ENCODE measurements around the gene DOK6.
"Not testable (repeated sequence)": the region's sequence is repeated elsewhere in the genome, so short reads cannot be mapped to it uniquely, and the experiment has no call there.

DOK6 gene

DNA sequence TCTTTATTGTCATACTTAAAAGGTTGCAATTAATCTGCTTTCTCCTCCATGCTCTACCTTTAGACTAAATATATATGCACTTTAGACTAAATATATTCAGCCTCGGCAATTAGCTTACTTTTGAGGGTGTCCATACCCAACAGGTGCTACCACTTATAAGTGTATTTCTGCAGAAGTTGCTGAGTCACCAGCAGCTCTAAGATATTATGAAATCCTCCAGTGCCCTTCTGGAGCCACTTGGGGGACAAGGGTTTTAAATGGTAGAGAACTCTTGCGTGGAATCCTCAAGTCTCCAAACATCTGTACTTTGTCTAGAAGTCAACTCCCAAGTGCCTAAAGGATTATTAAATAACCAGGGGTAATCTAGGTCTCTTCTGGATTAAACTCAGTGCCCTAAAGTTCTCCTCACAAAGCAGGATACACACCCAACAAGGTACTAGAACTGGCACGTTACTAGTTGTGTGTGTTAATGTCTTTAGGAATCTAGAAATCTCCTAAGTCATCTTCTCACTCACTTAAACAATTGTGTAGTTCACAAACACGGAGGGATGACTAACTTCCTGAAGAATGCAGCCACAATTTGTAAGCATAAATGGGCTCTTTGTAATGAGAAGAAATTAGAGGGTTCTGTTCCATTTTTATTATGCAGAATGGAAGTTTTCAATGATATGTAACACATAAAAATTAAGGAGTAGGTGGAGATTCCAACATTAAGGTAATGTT, 387.3 kb downstream of the DOK6 start:
- in situ Hi-C loops (cut with HindIII; ENCODE audit: low sequenced_read_pairs) = no loop called here

GRCh38 chr18:69789794-69790193, 389.1 kb downstream of the DOK6 start:
- in situ Hi-C loops (cut with HindIII; ENCODE audit: low sequenced_read_pairs) = no loop called here

- in situ Hi-C loops (cut with HindIII; ENCODE audit: low sequenced_read_pairs) = no loop called here
These were observed 390.0 kb downstream of the DOK6 start for GRCh38 chr18:69790649-69791048.

DNA sequence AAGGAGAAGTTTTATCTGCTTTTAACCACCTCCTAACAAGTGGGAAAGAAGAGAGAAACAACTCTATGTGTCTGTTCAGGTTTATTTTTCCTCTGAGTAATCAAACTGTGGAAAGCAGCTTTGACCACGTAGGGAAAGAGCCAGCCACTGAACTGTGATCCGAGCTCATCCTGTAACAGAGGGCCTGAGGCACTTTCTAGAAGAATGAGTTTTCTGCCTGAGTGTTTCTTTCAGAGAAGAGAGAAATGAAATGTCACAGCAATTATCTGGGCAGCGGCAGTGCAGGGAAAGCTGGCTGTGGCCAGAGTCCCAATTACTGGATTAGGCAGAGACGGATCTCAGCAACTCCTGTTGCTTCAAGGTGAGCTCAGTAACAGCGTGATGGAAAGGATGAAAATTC, 395.1 kb downstream of the DOK6 start:
- in situ Hi-C loops (cut with HindIII; ENCODE audit: low sequenced_read_pairs) = no loop called here

DNA sequence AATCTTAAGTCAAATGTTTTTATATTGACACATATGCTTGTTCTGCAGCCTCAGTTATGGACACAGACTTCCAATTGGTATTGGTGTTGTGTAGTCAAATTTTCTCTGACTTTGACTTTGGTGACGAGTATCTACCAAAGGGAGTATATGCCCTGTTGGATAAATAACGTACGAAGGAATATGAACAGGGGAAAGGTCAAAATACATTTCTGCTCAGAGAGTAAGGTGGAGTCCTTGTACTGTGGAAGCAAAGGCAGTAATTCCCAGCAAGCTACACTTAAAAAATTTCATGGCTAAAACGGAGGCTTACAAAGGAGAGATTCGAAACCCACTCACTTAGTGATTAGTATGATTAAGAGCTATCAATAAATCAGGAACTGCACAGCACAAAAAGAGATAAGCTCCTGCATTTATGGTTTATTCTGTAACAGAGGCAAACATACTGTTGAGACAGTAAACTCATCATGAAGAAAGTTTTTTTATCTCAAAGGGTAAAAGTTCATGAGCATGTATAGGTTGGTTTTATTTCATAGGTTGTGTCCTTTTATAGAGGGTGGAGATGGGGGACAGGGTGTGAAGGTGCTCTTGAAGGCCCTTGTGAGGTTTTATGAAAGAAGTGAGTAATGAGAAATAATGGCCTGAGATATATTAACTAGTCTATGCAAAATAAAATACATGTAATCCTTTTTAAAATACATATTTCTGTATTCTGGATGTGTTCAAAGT, 404.3 kb downstream of the DOK6 start:
- in situ Hi-C loops (cut with HindIII; ENCODE audit: low sequenced_read_pairs) = no loop called here

DNA sequence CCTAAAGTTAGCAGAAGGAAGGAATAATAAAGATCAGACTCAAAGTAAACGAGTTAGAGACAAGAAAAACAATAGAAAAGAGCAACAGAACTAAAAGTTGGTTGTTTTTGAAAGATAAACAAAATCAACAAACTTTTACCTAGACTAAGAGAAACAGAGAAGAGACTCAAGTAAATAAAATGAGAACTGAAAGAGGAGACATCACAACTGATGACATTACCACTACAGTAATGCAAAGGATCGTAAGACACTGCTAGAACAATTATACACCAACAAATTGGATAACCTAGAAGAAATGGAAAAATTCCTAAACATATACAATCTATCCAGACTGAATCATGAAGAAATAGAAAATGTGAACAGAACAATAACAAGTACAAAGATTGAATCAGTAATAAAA, 407.7 kb downstream of the DOK6 start:
- in situ Hi-C loops (cut with HindIII; ENCODE audit: low sequenced_read_pairs) = no loop called here

DNA sequence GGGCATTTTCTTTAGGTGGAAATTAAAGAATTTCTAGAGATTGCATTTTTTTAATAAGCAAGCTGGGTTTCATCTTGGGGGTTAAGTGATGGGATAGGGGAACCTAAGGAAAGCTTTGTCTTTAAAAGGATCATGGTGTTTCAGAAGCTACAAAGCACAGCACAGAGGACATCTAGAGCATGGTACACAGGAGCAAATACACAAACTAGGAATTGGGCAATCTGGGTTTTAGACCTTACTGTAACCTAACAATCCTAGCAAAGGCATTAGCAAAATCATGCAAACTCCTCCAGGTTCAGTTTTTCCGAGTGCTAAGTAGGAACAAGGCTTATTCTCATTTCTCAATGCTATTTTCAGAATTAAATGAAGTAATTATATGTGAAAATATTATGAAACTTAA, 412.9 kb downstream of the DOK6 start:
- in situ Hi-C loops (cut with HindIII; ENCODE audit: low sequenced_read_pairs) = no loop called here

GRCh38 chr18:69814861-69815385, 414.2 kb downstream of the DOK6 start:
- in situ Hi-C loops (cut with HindIII; ENCODE audit: low sequenced_read_pairs) = no loop called here

DNA sequence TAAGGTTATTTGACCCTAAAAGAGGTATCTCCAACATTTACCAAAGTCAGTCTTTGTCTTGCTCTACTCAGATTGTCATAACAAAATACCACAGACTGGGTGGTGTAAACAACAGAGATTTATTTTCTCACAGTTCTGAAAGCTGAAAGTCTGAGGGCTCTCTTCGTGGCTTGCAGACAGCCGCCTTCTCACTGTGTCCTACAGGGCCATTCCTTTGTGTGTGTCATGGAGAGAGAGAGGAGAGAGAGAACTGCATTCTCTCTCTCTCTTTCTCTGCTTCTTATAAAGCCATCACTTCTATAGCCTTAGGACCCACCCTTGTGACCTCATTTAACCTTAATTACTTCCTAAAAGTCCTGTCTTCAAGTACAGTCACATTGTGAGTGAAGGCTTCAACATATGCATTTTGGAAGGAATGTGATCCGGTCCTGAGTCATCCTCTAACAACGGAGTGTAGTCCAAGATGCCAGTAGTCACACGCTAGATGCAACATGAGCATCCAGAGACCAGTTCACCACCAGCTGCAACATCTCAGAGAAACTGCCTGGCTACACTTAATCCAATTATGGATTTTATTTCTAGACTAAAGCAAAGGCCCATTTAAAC, 416.8 kb downstream of the DOK6 start:
- in situ Hi-C loops (cut with HindIII; ENCODE audit: low sequenced_read_pairs) = no loop called here

GRCh38 chr18:69819460-69819859, 418.8 kb downstream of the DOK6 start:
- in situ Hi-C loops (cut with HindIII; ENCODE audit: low sequenced_read_pairs) = no loop called here

GRCh38 chr18:69820538-69820937, 419.9 kb downstream of the DOK6 start:
- in situ Hi-C loops (cut with HindIII; ENCODE audit: low sequenced_read_pairs) = no loop called here

- in situ Hi-C loops (cut with HindIII; ENCODE audit: low sequenced_read_pairs) = no loop called here
These were observed 429.5 kb downstream of the DOK6 start for GRCh38 chr18:69830189-69830588.

GRCh38 chr18:69834980-69835379, 434.3 kb downstream of the DOK6 start:
- in situ Hi-C loops (cut with HindIII; ENCODE audit: low sequenced_read_pairs) = not testable (repeated sequence)

DNA sequence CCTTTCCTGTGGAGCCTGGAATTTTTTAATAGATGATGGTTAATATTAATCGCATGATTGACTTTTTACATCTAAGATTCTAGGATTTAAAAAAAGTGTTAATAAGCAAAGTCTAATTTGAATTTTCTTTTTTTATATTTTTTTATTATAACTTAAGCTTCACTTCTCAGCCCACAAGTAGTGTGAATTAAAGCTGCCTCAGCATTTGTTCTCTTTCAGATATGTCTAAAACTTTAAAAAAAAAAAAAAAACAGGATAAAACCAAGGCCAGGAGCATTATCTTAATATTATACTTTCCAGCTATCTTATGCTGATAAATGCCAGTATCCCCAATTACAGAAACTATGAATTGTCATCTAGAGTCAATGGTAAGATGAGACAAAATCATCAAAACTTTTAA, 437.3 kb downstream of the DOK6 start:
- in situ Hi-C loops (cut with HindIII; ENCODE audit: low sequenced_read_pairs) = no loop called here

DNA sequence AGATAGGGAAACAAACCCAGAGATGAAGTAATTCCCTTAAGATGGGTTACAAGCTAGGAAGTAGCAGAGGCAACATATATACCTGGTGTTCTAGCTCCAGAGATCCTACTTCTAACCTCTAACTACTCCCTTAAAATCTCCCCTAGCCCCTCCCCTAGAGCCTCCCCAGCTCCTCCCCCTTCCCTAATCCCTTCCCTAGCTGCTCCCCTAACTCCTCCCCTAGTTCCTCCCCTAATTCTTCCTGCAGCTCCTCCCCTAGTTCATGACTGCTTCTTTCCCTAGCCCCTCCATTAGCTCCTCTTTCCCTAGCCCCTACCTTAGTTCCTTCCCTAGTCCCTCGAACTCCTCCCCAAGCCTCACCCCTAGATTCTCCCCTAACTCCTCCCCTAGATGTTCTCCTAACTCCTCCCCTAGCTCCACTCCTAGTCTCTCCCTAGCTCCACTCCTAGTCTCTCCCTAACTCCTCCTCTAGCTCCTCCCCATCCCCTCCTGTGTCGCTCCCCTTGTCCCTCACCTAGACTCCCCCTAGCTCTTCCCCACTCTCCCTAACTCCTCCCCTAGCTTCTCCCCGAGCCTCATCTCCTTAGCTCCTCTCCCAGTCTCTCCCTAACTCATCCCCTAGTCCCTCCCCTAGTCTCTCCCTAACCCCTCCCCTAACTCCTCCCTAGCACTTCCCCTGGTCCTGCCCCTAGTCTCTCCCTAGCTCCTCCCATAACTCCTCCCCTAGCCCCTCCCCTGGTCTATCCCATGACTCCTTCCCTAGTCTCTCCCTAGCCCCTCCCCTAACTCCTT, 438.1 kb downstream of the DOK6 start:
- in situ Hi-C loops (cut with HindIII; ENCODE audit: low sequenced_read_pairs) = no loop called here

DNA sequence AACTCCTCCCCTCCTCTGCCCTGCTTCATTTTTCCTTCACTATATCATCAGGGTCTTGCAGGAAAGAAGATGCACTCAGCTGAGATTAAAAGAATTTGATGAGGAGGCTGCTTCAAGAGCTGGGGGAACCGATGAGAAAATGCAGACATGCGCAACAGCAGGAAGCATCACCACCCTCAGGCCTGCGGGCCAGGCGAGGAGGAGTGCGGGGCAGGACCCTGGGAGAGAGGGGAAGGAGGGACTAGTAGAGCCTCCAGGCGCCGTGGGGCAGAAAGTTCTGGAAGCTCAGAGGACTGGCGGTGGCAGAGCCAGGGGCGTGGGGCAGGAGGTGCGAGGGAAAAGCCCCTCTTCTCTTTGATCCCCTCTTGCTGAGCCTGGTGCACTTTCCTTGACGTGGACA, 438.8 kb downstream of the DOK6 start:
- in situ Hi-C loops (cut with HindIII; ENCODE audit: low sequenced_read_pairs) = no loop called here

DNA sequence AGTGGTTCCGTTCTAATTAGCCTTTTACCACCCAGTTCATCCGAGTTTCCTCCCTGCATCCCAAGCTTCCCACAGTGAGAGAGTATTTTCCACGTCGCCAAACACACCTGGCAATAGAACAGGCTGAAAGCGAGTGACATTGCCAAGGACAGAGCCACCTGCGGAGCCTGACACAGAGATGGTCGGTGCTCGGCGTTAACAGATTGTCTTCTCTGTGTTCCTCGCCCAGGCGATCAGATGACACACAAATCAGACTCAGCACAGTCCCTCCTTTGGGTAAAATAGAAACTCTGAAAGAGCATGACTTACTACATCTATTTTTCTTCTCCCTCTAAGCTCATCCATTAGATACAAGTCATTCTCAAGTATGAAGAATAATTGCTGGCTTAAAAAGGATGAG, 439.3 kb downstream of the DOK6 start:
- in situ Hi-C loops (cut with HindIII; ENCODE audit: low sequenced_read_pairs) = no loop called here

- in situ Hi-C loops (cut with HindIII; ENCODE audit: low sequenced_read_pairs) = no loop called here
These were observed 439.8 kb downstream of the DOK6 start for GRCh38 chr18:69840445-69840844.

DNA sequence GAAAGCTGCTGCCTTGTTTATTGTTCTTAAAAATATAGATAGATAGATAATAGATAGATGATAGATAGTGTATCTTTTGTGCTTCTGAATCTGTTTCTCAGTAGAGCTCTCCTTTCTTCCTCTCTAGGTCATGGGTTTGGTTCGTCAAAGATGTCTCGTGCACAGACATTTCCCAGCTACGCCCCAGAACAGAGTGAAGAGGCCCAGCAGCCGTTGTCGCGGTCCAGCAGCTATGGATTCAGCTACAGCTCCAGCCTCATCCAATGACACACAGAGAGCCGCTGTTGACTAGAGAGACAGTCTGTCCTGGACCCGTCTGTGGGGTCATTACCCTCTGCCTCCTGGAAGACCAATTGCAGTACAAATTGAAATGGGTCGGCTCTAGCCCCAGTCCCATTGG, 440.4 kb downstream of the DOK6 start:
- in situ Hi-C loops (cut with HindIII; ENCODE audit: low sequenced_read_pairs) = no loop called here

- in situ Hi-C loops (cut with HindIII; ENCODE audit: low sequenced_read_pairs) = no loop called here
These were observed 442.3 kb downstream of the DOK6 start for GRCh38 chr18:69843015-69843414.

DNA sequence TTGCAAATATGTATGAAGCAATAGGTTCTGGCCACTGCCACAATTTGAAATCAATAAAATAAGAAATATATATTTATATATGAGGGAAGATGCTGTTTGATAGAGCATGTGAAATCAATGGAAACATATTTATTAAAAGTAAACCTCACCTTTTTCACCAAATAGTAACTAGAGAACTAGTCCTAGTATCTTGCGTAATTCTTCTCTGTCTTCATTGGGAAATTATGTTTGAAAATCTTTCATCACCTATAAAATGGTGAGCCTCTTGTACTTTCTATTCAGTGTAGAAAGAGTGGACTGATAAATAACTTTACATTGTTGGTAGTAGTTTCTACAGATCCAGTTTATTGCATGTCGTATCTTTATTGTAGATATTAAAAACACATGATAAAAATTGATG, 444.0 kb downstream of the DOK6 start:
- in situ Hi-C loops (cut with HindIII; ENCODE audit: low sequenced_read_pairs) = no loop called here
